ENCODE results near the gene TMEM238. TPM values are rescaled to one million over a fixed set of nuclear protein-coding genes. Genes with fewer than 3 reads are reported as not detected.
A peak's percentile ranks its signal among the peaks of the same experiment; 100 is the strongest.

Gene TMEM238
- polyA plus RNA-seq, 1 of the 3 experiments (the other 2 are of a cell fraction) = 0.12 TPM

GRCh38 chr19:55353356-55353802 lies 30.7 kb downstream of the TMEM238 start:
- ChIA-PET POLR2A (interaction anchor here (1.6 to 1.7 kb wide), 2 partner anchors 14 to 31 kb away, joined by 5 to 7 read pairs; partner anchors contain the start of genes KMT5C and TMEM238), CTCF (interaction anchor here (1.0 to 2.5 kb wide), 3 partner anchors 9 to 52 kb away, joined by 3 to 9 read pairs (median 6); partner anchors contain the start of gene KMT5C)
- peaks cover 38% of the 10 kb centered on the region for H3K27me3 ChIP-seq (ENCODE audit: insufficient read depth)
- H3K9me2 ChIP-seq = no peaks in the 10 kb centered on the region
- DNase-seq = no peak
- no peaks in the 10 kb centered on the region for H4K20me1 ChIP-seq (ENCODE audit: insufficient read depth)
- no peak overlapping the region for H3K9ac ChIP-seq
- H3K4me2 ChIP-seq = peak overlapping the region; percentile 95
- H3K27ac ChIP-seq (ENCODE audit: low read depth in 2 of 2, low read length in 1 of 2) = no peak overlapping the region
- H3K4me1 ChIP-seq (ENCODE audit: control insufficient read depth in 1 of 2, insufficient read depth in 2 of 2, low read depth in 1 of 2, low read length in 1 of 2) = peaks cover 0 to 17% of the 10 kb centered on the region in 2 experiments; a peak in 1 of 4 replicates
- WGBS (ENCODE audit: low lambda C conversion rate) = 11% methylated on average over 13 of the region's 24 CpGs
- H3K4me3 ChIP-seq (ENCODE audit: low read depth in 2 of 2, low read length in 1 of 2) = peak overlapping the region; percentile 49 to 59
- no peaks in the 10 kb centered on the region for H3K79me2 ChIP-seq (ENCODE audit: insufficient read depth)
- no peak overlapping the region; the same call in 1 of the 2 replicates for H2AFZ ChIP-seq (ENCODE audit: low read depth)
- no peaks in the 10 kb centered on the region for H3K9me3 ChIP-seq
- peaks cover 12% of the 10 kb centered on the region for H3F3A ChIP-seq (replicated peaks; ENCODE audit: insufficient read depth)
- TF ChIP-seq EP300 (IDR thresholded peaks at IDR 0.05; ENCODE audit: borderline replicate concordance in 1 of 2, low read depth in 1 of 2, low read length in 1 of 2) = no peak
- no peak for TF ChIP-seq FOXM1 (IDR thresholded peaks at IDR 0.05; ENCODE audit: low read depth)
- no peak for TF ChIP-seq USF2 (IDR thresholded peaks at IDR 0.05; ENCODE audit: borderline replicate concordance, low read depth, low read length)
- TF ChIP-seq CTCF (IDR thresholded peaks at IDR 0.05) = no peak
- TF ChIP-seq FOSL2 (IDR thresholded peaks at IDR 0.05; ENCODE audit: borderline replicate concordance, low read depth) = no peak
- TF ChIP-seq NRF1 (IDR thresholded peaks at IDR 0.05; ENCODE audit: low read depth, low read length) = no peak
- TF ChIP-seq EZH2phosphoT487 (IDR thresholded peaks at IDR 0.05; ENCODE audit: borderline replicate concordance, low read depth) = no peak
- TF ChIP-seq RXRA (IDR thresholded peaks at IDR 0.05; ENCODE audit: borderline replicate concordance, low read depth) = no peak
- no peak for TF ChIP-seq GABPA (IDR thresholded peaks at IDR 0.05; ENCODE audit: low read depth)
- TF ChIP-seq ELF1 (IDR thresholded peaks at IDR 0.05) = no peak
- TF ChIP-seq YY1 (IDR thresholded peaks at IDR 0.05; ENCODE audit: low read depth) = no peak
- no peak for TF ChIP-seq GATA2 (CRISPR knock-in tag; IDR thresholded peaks at IDR 0.05)
- H3K36me3 ChIP-seq (replicated peaks in 1 of 2; ENCODE audit: control insufficient read depth in 1 of 2, insufficient read depth in 2 of 2, low read length in 1 of 2) = no peaks in the 10 kb centered on the region

GRCh38 chr19:55352549-55353145 lies 31.4 kb downstream of the TMEM238 start:
- H4K20me1 ChIP-seq (ENCODE audit: insufficient read depth) = no peaks in the 10 kb centered on the region
- CTCF ChIA-PET = interaction anchor here (1.0 to 2.5 kb wide), 5 partner anchors 8 to 51 kb away, joined by 3 to 9 read pairs (median 3); partner anchors contain the start of genes KMT5C and TMEM238
- POLR2A ChIA-PET = interaction anchor here (1.6 to 1.7 kb wide), 2 partner anchors 13 to 31 kb away, joined by 5 to 7 read pairs; partner anchors contain the start of genes KMT5C and TMEM238
- peaks cover 14% of the 10 kb centered on the region for H3F3A ChIP-seq (replicated peaks; ENCODE audit: insufficient read depth)
- DNase-seq = no peak
- no peak overlapping the region for H3K4me2 ChIP-seq
- H3K27me3 ChIP-seq (ENCODE audit: insufficient read depth) = peaks cover 38% of the 10 kb centered on the region
- peaks cover 0 to 17% of the 10 kb centered on the region in 2 experiments; a peak in 1 of 4 replicates for H3K4me1 ChIP-seq (ENCODE audit: control insufficient read depth in 1 of 2, insufficient read depth in 2 of 2, low read depth in 1 of 2, low read length in 1 of 2)
- no peak overlapping the region for H3K4me3 ChIP-seq (ENCODE audit: low read depth in 2 of 2, low read length in 1 of 2)
- H3K9ac ChIP-seq = no peak overlapping the region
- H3K9me3 ChIP-seq = no peaks in the 10 kb centered on the region
- H2AFZ ChIP-seq (ENCODE audit: low read depth) = no peak overlapping the region
- H3K79me2 ChIP-seq (ENCODE audit: insufficient read depth) = no peaks in the 10 kb centered on the region
- H3K36me3 ChIP-seq (replicated peaks in 1 of 2; ENCODE audit: control insufficient read depth in 1 of 2, insufficient read depth in 2 of 2, low read length in 1 of 2) = no peaks in the 10 kb centered on the region
- H3K27ac ChIP-seq (ENCODE audit: low read depth in 2 of 2, low read length in 1 of 2) = no peak overlapping the region
- WGBS (ENCODE audit: low lambda C conversion rate) = 42% methylated on average over 24 of the region's 25 CpGs
- no peaks in the 10 kb centered on the region for H3K9me2 ChIP-seq
- TF ChIP-seq IRF3 (IDR thresholded peaks at IDR 0.05; ENCODE audit: low read depth, low read length) = no peak
- no peak for TF ChIP-seq EZH2phosphoT487 (IDR thresholded peaks at IDR 0.05; ENCODE audit: borderline replicate concordance, low read depth)
- no peak for TF ChIP-seq CTCF (IDR thresholded peaks at IDR 0.05)
- no peak for TF ChIP-seq TEAD4 (IDR thresholded peaks at IDR 0.05; ENCODE audit: borderline replicate concordance, insufficient read depth)
- TF ChIP-seq USF2 (IDR thresholded peaks at IDR 0.05; ENCODE audit: borderline replicate concordance, low read depth, low read length) = no peak
- TF ChIP-seq RAD21 (IDR thresholded peaks at IDR 0.05; ENCODE audit: low read length) = no peak
- no peak for TF ChIP-seq GABPA (IDR thresholded peaks at IDR 0.05; ENCODE audit: low read depth)
- no peak for TF ChIP-seq NRF1 (IDR thresholded peaks at IDR 0.05; ENCODE audit: low read depth, low read length)
- no peak for TF ChIP-seq MXI1 (IDR thresholded peaks at IDR 0.05; ENCODE audit: low read depth, low read length)
- no peak for TF ChIP-seq TAF1 (IDR thresholded peaks at IDR 0.05; ENCODE audit: borderline replicate concordance, low read depth, low read length)
- no peak for TF ChIP-seq FOSL2 (IDR thresholded peaks at IDR 0.05; ENCODE audit: borderline replicate concordance, low read depth)
